GM19452 (cell line): ENCODE data around the gene ASNSD1.
"Not testable (repeated sequence)": the region's sequence is repeated elsewhere in the genome, so short reads cannot be mapped to it uniquely, and the experiment has no call there.

Experiments used
- ATAC-seq: cut with Tn5 transposase; IDR thresholded peaks from one replicate; pipeline ENCODE4 v1.9.1; 2021; ENCODE audit not compliant: unreplicated experiment

ASNSD1 gene

DNA sequence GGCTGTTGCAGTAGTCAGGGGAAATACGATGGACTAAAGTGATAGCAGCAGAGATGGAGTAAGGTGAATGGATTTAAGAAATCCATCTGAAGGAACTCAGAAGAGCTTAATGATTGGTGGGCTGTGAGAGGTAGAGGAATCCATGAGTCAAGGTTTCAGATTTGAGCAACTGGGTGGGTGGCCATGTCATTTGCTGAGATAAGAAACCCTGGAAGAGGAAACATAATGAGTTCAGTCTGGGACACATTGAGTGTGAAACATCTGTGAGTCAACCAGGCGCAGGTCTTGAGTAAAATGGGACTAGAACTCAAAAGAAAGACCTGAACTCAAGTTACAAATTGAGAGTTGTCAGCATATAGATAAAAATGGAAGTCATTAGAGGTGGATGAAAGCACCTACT is 19.7 kb upstream of the ASNSD1 start:
- no peak for ATAC-seq

DNA sequence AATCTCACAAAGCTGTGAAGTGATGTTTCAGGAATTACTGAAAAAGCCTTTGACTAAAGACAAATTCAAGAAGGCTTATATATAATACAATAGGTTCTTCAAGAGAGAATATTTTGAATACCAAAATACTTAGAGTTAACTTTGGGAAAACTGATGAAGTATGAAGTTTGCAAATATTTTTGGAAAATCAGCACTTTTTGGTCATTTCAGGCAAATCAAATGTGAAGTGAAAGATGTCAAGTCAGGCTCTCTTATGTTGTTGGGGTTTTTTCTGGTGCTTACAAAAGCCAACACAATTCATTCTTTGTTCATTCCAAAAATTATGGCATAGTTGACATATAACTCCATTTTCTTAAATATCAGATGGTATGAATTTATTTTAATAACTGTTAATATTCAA is 14.7 kb upstream of the ASNSD1 start:
- no peak for ATAC-seq

DNA sequence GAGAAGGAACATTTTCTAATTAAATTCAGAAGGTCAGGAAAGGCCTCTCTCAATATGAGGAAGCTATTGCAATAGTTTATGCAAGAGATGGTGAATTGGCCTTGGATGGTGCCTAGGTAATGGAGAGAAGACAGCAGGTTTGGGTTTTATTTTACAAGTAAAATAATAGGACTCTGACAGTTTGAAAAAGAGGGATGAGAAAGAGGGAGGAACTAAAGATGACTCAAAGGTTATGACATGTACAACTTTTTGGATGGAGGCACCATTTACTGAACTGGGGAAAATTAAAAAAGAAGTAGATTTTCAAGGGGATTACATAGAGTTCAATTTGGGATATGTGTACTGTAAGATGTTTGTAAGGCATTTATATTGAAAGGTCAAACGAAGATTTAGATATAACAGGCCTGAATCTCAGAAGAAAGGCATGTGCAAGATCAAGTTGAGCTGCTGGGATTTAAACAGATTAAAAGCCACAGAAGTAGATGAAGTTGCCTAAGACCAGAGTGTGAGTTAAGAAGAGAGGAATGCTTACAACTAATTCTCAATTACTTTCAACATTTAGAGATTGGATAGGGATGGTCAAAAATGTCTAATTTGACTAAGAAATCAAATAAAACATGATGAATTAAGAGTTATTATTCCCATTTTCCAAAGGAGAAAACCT is 12.3 kb upstream of the ASNSD1 start:
- ATAC-seq, result no peak

DNA sequence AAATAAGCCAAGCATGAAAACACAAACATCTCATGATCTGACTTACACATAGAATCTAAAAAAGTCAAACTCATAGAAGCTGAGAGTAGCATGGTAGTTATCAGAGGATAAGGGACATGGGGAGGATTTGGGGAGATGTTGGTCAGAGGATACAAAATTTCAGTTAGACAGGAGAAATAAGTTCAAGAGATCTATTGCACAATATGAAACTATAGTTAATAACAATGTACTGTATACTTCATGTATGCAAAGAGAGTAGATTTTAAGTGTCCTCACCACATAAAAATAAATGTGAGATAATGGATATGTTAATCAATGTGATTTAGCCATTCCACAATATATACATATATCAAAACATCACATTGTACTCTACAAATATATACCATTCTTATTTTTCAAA is 10.0 kb upstream of the ASNSD1 start:
- ATAC-seq, result no peak

DNA sequence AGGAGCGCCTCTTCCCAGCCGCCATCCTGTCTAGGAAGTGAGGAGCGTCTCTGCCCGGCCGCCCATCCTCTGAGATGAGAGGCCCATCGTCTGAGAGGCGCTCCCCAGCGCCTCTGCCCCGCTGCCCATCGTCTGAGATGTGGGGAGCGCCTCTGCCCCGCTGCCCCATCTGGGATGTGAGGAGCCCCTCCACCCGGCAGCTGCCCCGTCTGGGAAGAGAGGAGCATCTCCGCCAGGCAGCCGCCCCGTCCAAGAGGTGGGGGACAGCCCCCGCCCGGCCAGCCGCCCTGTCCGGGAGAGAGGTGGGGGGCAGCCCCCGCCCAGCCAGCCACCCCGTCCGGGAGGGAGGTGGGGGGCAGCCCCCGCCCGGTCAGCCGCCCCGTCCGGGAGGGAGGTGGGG is 7.8 kb upstream of the ASNSD1 start:
- ATAC-seq, result not testable (repeated sequence)

DNA sequence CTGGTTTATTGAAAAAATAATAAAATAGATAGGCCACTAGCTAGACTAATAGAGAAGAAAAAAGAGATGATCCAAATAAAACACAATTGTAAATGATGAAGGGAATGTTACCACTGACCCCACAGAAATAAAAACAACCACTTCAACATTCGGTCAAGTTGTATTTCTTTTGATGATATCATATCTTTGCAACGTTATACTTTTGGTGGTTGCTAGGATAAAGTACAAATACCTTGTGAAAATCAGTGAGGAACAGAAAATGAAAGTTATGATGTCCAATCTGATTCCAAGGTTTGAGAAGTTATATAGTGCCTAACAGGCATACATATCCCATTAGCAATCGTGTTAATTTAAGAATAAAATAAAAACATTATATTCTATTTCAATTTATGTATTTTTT is 6.6 kb upstream of the ASNSD1 start:
- ATAC-seq, result no peak

DNA sequence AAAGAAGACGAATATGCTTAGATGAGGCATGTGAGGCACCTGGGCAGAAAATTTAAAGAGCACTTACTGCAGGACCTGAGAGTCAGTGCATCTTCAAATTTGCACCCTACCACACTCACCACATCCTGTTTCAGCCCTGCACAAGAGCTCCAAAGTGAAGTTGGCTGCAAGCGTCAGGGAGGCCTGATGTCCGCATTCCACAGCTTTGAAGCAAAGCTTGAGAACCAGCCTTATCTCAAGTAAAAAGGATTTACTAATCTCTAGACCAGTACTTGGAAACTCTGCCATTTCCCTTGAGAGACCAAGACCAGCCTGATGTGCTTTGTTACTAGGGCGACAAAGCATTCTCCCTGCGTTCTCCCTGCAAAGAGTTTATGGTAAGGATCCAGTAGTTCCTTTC is 3.4 kb upstream of the ASNSD1 start:
- peak; percentile 34 for ATAC-seq

DNA sequence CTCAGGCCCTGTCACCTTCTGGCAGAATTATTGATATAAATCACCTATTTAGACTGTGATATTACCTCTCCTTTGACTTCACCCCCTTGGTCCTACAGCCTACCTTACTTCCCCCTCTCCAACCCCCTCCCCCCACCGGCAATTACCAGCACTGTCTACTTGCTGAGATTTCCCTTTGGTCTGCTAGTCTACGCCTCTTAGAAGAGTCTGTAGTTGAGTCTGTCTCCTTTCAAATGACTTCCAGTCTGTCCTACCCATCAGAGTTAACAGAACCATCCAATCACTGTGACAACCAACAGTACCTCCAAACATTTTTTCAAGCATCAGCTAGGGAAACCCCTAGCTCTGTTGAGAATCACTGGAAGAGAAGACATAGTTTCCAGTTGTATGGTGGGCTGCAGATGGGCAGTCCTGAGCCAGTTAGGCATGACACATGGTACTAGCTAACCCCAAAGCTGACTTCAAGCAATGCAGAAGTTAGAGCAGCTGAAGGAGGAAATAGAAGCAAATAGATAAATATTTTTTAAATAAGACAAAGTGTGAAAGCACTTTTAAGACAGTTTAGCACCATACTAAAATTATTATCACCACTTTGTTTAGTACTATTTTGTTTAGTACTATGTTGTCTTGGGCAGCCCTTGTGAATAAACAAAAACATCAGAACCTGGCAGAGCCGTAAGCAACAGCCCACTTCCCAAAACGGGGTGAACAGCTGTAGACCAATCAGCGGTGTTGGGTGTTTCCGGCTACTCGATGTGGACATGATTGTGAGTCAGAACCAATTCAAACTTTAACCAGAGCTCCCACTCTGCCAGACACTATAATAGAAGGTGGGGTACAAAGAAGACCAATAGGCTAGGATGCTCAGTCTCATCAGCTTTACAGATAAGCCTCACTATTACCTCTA is 2.7 kb upstream of the ASNSD1 start:
- no peak for ATAC-seq

DNA sequence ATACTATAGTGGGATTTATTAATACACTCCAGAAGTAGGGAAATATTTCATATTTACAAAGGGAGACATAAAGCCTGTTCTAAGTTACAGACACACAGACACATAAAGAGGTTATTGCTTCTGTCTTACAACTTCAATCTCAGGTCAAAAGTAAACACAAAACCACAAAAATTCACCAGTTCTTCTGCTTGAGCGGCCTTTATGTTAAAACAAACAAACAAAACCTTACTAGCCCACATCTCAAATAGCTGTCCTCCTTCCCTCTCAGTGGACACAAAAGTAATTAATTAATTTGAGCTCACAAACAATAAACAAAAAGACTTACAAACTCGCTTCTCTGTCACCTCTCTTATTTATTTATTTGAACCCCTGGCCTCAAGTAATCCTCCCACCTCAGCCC is 1.5 kb upstream of the ASNSD1 start:
- no peak for ATAC-seq

DNA sequence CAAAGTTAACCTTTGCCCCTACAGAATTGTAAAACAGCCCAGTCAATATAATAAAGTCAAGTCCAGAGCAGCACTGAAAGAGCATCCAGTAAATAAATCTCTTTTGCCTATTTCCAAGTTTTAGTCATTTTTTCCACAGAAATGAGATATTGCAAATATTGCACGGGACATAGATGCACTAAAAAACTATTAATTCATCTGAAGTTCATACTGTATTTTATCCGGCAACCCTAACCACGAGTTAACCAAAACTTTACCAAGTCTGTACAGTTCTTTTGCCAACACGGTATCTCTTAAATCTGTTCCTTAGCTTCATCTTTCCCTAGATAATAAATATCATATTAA is 484 bp upstream of the ASNSD1 start:
- ATAC-seq, result no peak

DNA sequence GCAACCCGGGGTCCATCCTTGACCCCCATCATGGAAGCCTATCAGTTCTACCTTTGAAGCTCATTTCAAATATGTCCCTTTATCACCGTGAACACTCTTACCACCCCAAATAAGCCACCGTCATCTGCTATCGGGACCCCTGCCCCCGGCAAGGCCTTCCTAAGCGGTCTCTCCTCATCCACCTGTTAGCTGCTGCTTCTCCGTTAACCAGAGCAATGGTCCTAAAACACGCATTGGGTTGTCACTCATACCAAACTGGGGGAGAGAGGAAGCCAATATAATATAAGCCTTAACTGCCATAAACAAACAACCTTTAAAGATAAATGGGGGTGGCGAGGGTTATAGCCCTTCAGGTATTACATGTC is 680 bp downstream of the ASNSD1 start:
- no peak for ATAC-seq

DNA sequence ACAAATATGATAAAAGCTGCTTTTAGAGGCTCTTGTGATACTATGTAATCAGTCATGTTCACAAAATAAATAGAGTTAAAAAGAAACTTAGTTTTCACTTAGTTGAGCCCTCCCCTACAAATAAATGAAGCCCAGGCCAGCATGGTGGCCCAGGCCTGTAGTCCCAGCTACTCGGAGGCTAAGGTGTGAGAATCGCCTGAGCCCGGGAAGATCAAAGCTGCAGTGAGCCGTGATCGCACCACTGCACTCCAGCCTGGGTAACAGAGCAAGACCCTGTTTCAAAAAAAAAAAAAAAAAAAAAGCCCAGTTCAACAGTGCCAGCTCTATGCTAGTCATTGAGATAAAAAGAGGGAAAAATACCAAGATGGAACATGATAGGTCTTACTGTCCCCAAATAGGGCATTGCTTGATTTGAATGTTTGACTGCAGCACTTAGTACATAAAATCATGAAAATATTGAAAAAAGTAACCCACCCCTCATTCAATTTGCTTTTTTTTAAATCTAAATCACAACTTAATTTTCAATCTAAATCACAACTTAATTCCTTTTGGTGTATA is 1.5 kb downstream of the ASNSD1 start:
- ATAC-seq, result no peak

DNA sequence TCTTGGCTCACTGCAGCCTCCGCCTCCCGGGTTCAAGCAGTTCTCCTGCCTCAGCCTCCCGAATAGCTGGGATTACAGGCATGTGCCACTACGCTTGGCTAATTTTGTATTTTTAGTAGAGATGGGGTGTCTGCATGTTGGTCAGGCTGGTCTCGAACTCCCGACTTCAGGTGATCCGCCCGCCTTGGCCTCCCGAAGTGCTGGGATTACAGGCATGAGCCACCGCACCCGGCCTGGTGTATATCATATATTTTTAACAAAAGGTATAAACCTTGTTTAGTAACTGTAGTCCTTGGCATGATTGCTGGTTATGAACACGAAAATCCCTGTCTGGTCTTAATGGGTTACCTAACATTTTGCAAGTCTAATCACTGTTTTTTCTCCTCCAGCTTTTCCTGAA is 2.1 kb downstream of the ASNSD1 start:
- not testable (repeated sequence) for ATAC-seq

DNA sequence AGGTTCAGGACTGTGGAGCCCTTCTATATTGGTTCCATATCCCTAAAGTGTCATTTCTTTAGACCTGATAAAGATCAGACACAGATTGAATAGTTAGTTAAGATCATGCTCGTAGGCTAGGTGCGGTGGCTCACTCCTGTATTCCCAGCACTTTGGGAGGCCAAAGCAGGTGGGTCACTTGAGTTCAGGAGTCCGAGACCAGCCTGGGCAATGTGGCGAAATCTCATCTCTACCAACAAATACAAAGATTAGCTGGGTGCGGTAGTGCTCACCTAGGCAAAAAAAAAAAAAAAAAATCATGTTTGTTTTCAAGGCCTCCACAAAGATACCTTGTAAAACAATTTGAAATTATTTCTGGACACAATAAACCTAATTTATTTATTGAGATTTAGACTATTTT is 8.7 kb downstream of the ASNSD1 start:
- no peak for ATAC-seq

DNA sequence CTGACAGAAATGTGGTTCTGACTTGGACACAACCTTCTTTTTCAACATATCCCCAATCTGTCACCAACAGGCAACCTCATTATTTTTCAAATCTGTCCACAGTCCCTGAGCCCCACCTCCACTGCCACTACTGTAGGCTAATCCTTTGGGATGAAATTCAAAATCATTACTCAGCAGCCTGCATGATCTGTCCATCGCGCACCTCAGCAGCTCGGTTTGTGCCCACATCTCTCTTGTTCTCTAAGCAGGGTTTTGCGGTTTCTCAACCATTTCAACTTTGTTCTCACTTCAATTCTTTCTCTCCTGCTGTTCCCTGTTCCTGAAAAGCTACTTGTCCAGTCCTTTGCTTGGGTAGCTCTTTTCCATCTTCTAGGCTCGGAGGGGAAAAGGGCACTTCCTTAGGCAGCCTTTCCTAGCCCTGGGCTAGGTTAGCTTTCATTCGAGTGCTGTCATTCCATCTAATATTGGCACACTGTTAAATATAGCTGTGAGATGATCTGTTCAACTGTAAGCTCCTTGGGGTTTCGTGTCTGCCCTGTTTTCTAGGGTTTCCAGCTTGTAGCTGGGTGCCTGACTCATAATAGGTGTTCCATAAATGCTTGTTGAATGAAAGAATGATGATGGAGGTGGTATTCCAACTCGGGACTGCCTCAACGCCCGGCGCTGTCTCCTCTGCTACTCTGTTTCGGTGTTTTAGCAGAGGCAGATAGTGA is 12.6 kb downstream of the ASNSD1 start:
- ATAC-seq, result no peak

DNA sequence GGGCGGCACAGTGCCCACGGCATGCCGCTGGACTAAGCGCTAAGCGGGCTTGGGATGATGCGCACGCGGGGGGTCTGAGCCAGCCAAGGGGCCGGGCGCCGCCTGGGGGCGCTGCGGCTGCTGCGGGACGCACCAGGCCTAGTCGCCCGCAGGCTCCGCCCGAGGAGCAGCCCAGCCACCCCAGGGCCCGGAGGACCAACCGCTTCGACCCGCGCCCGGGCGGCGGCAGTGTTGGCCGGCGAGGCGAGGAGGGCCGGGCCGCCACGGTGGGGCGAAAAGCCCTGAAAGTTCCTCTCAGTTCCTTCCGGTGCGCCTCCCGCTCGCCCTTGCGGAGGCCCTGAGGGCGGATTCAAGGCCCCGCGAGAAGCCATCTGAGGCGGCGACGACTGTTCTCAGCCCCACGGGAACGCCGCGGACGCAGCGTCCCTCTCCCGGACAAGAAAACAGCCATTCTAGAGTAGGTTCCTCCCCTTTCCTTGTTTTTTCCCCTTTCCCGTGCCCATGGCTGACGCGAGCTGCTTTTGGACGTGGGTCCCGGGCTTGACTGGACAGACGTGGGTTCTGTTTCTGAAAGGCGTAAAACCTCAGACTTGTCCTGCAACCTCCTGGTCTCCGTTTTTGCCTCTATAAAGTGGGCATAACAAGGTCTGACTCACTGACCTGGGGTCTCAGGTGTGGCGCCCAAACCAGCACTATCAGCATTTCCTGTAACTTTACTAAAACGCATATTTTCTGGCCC is 13.3 kb downstream of the ASNSD1 start, which contains the start of gene ANKAR:
TSS of gene ANKAR (plus strand) at position 297 of the 739 bp plus-strand sequence. CDS start 1,821 bp downstream, outside the sequence.
- ATAC-seq, result peak; percentile 96

DNA sequence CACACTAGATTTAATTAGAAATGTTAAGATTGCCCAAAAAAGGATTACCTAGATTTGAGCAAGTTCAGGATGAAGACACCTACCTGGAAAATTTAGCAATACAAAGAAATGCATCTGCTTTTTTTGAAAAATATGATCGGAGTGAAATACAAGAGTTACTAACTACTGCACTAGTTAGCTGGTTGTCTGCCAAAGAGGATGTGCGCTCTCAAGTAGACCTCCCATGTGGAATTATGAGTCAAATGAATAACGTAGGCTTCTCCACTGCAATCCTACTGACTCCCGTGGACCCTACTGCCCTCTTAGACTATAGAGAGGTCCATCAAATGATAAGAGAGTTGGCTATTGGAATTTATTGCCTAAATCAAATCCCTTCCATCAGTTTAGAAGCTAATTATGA is 15.2 kb downstream of the ASNSD1 start:
- no peak for ATAC-seq

DNA sequence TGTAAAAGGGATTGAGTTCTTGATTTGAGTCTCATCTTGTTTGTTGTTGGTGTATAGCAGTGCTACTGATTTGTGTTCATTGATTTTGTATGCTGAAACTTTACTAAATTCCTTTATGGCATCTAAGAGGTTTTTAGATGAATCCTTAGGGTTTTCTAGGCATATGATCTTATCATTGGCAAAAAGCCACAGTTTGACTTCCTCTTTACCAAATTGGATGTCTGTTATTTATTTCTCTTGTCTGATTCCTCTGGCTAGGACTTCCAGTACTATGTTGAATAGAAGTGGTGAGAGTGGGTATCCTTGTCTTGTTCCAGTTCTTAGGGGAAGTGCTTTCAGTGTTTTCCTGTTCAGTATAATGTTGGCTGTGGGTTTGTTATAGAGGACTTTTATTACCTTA is 18.0 kb downstream of the ASNSD1 start:
- ATAC-seq, result no peak

DNA sequence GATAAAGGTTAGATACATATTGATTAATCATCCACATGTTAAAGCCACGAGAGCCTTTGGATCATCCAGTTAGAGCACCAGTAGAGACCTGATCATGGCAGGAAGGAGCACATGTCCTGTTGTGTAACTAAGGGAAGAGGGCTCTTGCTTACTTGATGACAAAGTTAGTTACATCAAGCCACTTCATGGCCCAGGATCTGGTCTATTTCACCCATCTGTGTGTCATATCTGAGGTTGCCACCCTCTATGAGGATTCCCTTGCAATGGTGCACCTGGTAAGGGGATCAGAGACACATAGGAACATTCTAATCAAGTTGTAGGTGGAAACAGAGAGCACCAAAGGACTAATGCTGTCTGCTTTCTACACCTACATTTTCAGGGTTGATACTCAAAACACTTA is 19.9 kb downstream of the ASNSD1 start:
- ATAC-seq, result no peak

DNA sequence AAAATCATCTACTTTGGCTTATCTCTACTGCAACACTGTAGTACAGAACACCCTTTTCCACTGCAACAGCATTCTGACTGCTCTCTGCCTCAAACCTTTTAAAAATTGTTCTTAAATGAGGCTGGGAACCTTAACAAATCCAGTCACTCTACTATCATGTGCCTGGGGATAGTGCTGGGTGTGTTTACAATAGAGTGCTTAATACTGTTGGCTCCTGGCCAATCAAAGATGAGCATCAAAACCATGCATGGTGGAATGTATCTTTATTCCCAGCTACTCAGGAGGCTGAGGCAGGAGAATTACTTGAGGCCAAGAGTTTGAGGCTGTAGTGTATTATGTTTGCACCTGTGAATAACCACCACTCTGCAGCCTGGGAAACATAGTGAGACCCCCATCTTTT is 20.6 kb downstream of the ASNSD1 start:
- no peak for ATAC-seq

DNA sequence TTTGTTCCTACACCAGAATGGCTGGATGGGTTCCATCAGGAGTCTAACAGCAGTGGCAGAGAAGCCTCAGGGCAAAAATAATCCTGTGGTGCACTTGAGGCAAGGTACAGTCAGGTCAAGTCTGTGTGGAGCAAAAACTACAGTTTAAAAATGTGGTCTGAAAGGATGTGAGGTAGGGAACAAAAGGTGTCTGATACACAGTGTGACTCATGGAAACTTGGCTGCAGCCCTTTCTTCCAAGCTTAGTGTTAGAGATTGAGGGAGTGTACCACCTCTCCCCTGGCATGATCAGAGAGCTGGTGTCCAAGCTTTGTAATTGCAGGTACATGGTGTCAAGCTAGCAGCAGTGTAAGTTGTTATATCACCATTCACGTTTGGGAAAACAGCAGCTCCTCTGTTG is 22.1 kb downstream of the ASNSD1 start:
- ATAC-seq, result no peak
